Measurements from ENCODE around the gene PIP4P1. TPM values are rescaled to one million over a fixed set of nuclear protein-coding genes. Genes with fewer than 3 reads are reported as not detected.

PIP4P1 gene
- total RNA-seq, 2 experiments from 2014 or later: 21.0 to 27.3 TPM

DNA sequence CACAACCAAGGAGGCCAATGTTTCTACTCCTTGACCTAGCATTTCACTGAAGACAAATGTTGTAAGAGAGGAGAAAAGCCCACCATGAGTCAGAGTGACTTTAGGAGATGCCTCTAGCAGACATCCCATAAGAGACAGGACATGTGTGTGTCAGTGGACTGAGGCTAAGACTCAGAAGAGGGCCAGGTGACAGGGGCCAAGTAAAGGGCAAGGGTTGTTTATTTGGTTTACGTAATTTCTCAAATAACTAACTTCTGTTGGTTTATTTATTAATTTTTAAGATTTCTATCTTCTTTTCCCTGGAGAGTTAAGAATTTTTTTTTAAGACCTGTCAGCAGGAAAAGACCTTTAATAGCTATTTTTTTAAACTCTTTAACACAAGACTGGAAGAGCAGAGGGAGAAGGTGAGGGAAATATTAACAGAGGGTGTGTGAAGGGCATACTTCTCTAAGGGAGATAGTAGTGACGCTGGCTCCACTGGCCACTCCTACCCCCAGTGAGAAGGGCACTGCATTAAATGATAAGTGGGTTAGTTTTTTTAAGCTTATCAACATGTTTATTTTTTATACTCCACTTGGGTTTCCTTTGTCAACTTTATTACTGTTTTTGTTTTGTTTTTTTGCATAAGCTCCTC lies 11.4 kb upstream of the PIP4P1 start:
- POLR2A ChIA-PET: interaction anchor here (0.7 to 2.4 kb wide), 7 partner anchors 11 to 613 kb away, joined by 3 to 8 read pairs (median 4); partner anchors contain the start of gene PIP4P1
- H3K4me1 Mint-ChIP-seq (ENCODE audit: low read depth): peaks cover 64% of the 10 kb centered on the region
- TF ChIP-seq, protein P1, sequence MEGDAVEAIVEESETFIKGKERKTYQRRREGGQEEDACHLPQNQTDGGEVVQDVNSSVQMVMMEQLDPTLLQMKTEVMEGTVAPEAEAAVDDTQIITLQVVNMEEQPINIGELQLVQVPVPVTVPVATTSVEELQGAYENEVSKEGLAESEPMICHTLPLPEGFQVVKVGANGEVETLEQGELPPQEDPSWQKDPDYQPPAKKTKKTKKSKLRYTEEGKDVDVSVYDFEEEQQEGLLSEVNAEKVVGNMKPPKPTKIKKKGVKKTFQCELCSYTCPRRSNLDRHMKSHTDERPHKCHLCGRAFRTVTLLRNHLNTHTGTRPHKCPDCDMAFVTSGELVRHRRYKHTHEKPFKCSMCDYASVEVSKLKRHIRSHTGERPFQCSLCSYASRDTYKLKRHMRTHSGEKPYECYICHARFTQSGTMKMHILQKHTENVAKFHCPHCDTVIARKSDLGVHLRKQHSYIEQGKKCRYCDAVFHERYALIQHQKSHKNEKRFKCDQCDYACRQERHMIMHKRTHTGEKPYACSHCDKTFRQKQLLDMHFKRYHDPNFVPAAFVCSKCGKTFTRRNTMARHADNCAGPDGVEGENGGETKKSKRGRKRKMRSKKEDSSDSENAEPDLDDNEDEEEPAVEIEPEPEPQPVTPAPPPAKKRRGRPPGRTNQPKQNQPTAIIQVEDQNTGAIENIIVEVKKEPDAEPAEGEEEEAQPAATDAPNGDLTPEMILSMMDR (IDR thresholded peaks at IDR 0.05): no peak
- ATAC-seq (no peak), DNase-seq (no peak)
- H3K27me3 Mint-ChIP-seq: no peaks in the 10 kb centered on the region
- H3K9me3 Mint-ChIP-seq: no peaks in the 10 kb centered on the region
- peak overlapping the region; percentile 58 for H3K27ac Mint-ChIP-seq
- H3K36me3 Mint-ChIP-seq (ENCODE audit: low read depth): peaks cover 68% of the 10 kb centered on the region
- intact Hi-C loops (cut with micrococcal nuclease): no loop called here
- peak overlapping the region; percentile 86 for H3K4me3 Mint-ChIP-seq
- CTCF ChIA-PET: interaction anchor here (0.9 to 1.3 kb wide), 2 partner anchors 18 to 58 kb away, joined by 3 to 4 read pairs; partner anchors contain the start of genes APEX1 and OSGEP

DNA sequence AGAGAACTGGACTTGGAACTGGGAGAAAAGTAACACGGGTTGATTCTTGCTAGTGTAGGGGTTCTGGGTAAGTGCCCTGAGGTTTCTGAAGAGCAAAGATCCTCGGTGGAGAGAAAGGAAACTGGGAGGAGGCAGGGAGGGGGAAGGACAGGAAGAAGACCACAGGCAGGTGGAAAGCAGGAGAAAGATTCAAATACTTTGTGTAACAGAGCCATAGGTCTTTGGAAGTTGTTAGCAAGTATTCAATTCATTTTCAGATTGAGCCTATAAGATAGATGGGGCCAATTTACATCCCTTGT lies 9.3 kb upstream of the PIP4P1 start:
- intact Hi-C loops (cut with micrococcal nuclease): no loop called here
- Mint-ChIP-seq H3K4me1 (ENCODE audit: low read depth) (peaks cover 43% of the 10 kb centered on the region), H3K27me3 (no peaks in the 10 kb centered on the region), H3K4me3 (peak overlapping the region; percentile 86), H3K9me3 (no peaks in the 10 kb centered on the region), H3K27ac (peak overlapping the region; percentile 93), H3K36me3 (ENCODE audit: low read depth) (peaks cover 47% of the 10 kb centered on the region)
- DNase-seq: no peak
- ATAC-seq: no peak
- TF ChIP-seq, protein P1 (IDR thresholded peaks at IDR 0.05): no peak
- POLR2A ChIA-PET: interaction anchor here (0.6 to 3.7 kb wide), 19 partner anchors 9 to 143 kb away, joined by 3 to 46 read pairs (median 7); partner anchors contain the start of genes APEX1, KLHL33, OSGEP and PARP2
- CTCF ChIA-PET: interaction anchor here (0.8 to 1.7 kb wide), 3 partner anchors 55 to 213 kb away, joined by 4 to 6 read pairs (median 5); partner anchors contain the start of gene RNASE4

DNA sequence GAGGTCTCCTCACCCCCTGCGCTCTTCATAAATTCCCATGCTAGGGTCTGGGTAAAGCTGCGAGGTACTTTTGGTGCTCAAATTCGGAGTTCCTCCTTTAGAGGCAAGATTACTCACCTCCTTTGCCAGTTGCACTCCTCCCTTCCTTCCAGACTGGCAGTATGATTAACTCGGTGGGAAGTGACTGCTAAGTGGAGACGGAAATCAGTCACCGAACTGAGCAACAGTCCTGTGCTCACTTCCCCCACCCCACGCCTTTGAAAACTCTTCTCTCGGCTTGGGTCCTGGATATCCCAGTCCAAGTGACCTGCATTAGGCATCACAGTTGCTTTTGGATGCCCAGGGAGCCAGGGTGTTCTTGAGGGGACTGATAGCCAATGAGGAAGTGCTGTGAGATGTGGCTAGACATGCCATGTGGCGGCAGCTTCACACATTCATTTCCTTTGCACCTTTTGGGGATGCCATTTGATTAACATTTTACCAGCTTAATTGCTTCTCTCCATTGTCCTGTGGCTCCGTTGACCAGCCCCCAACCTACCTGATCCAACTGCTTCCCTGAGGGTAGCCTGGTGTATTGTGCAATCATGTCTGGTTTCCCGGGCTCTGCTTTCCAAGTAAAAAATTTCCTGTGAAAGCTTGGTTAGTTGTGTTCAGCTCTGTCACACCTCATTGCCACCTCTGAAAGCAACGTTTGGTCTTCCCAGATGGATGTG lies 8.8 kb upstream of the PIP4P1 start:
- ATAC-seq (peak; percentile 49), DNase-seq (peak; percentile 63)
- intact Hi-C loops (cut with micrococcal nuclease): no loop called here
- Mint-ChIP-seq H3K9me3 (no peaks in the 10 kb centered on the region), H3K27ac (peak overlapping the region; percentile 93), H3K27me3 (no peaks in the 10 kb centered on the region), H3K4me1 (ENCODE audit: low read depth) (peaks cover 39% of the 10 kb centered on the region), H3K36me3 (ENCODE audit: low read depth) (peaks cover 42% of the 10 kb centered on the region), H3K4me3 (peak overlapping the region; percentile 86)
- ChIA-PET CTCF (interaction anchor here (0.8 to 1.7 kb wide), 5 partner anchors 15 to 214 kb away, joined by 3 to 6 read pairs (median 4); partner anchors contain the start of genes APEX1, OSGEP and RNASE4), POLR2A (interaction anchor here (0.6 to 3.7 kb wide), 30 partner anchors 9 to 143 kb away, joined by 3 to 46 read pairs (median 6); partner anchors contain the start of genes APEX1, KLHL33, OSGEP and PARP2)
- TF ChIP-seq, protein P1 (IDR thresholded peaks at IDR 0.05): no peak

DNA sequence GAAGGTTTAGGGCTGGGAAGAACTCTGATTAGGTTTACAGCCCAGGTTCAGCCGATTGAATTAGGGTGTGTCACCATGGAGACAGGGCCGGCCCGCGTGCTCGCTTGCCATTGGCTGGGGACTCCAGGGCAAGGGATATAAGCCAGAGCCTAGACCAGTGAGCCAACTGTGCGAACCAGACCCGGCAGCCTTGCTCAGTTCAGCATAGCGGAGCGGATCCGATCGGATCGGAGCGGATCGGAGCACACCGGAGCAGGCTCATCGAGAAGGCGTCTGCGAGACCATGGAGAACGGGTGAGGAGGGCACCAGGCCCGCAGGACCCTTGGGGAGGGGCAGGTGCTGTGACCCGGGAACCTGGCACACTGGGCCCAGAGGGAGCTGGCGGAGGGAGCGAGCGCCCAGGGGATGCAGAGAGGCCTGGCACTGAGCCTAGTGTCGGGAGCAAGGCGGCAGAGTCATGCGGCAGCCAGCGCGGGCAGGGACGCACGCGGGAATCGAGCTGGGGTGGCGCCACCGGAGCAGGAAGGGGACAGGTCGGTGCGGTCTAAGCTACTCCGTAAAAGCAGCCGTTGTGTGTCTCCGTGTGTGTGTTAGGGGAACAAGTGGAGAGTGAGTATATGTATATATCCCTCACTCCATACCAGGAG lies 8.1 kb upstream of the PIP4P1 start, which contains the start of gene PNP:
PNP (plus strand) TSS at position 165 of the 648 bp plus-strand sequence; CDS start at position 284, 119 bp downstream.
- Mint-ChIP-seq H3K9me3 (no peaks in the 10 kb centered on the region), H3K27ac (peak within 1 kb of the TSS; percentile 93), H3K4me3 (peak within 1 kb of the TSS; percentile 86), H3K36me3 (ENCODE audit: low read depth) (peaks cover 35% of the 10 kb centered on the region), H3K27me3 (no peaks in the 10 kb centered on the region), H3K4me1 (ENCODE audit: low read depth) (peaks cover 33% of the 10 kb centered on the region)
- CTCF ChIA-PET: interaction anchor here (0.8 to 1.7 kb wide), 5 partner anchors 14 to 214 kb away, joined by 3 to 6 read pairs (median 4); partner anchors contain the start of genes APEX1, OSGEP and RNASE4
- ATAC-seq (peak; percentile 94), DNase-seq (peak; percentile 92)
- TF ChIP-seq, protein P1 (IDR thresholded peaks at IDR 0.05): no peak
- POLR2A ChIA-PET: interaction anchor here (0.7 to 3.7 kb wide), 28 partner anchors 8 to 144 kb away, joined by 3 to 46 read pairs (median 6); partner anchors contain the start of genes APEX1, KLHL33, OSGEP and PARP2
- intact Hi-C loops (cut with micrococcal nuclease): no loop called here

Data from activated CD8-positive, alpha-beta T cell treated with anti-CD3 and anti-CD28 coated beads for 36 hours (primary cell).